K562 (cell line): ENCODE data around the gene XPR1. TPM values are rescaled to one million over a fixed set of nuclear protein-coding genes. Genes with fewer than 3 reads are reported as not detected.
A peak's percentile ranks its signal among the peaks of the same experiment; 100 is the strongest.

Experiments
- DNMT1 ChIP-seq: fragments of 450-650 bp; IDR thresholded peaks from 2 replicates; pipeline ENCODE4 v1.6.1; 2016; ENCODE audit warnings: antibody characterized with exemption, mild to moderate bottlenecking
- E2F3 ChIP-seq: fragments of 250-450 bp; sonication (Bioruptor Pico); IDR thresholded peaks from 2 replicates; pipeline ENCODE4 v1.4.0; 2020; ENCODE audit warnings: mild to moderate bottlenecking
- EP400 ChIP-seq: fragments of 450-650 bp; IDR thresholded peaks from 2 replicates; pipeline ENCODE4 v1.6.1; 2017; ENCODE audit warnings: antibody characterized with exemption, mild to moderate bottlenecking, moderate library complexity
- HDAC8 ChIP-seq: fragments of 450-650 bp; IDR thresholded peaks from 2 replicates; pipeline ENCODE4 v1.6.1; 2016; ENCODE audit warnings: mild to moderate bottlenecking, missing genetic modification characterization, moderate library complexity, missing compliant biosample characterization
- MTA1 ChIP-seq: fragments of 450-650 bp; IDR thresholded peaks from 2 replicates; pipeline ENCODE4 v1.6.1; 2017; ENCODE audit warnings: borderline replicate concordance
- MYNN ChIP-seq, 2 experiments: sonication (generic); formaldehyde crosslinking in 1 of 2; IDR thresholded peaks; 2 replicates each; pipeline versions ENCODE4 v1.5.0 to v1.6.1; 2016 to 2020; ENCODE audit warnings: antibody characterized with exemption in 1 of 2, missing genetic modification reagents in 1 of 2
- NCOA2 ChIP-seq, 2 experiments: fragments of 450-650 bp; IDR thresholded peaks; 2 replicates each; pipeline ENCODE4 v1.6.1; 2018; ENCODE audit warnings: mild to moderate bottlenecking in 2 of 2, moderate library complexity in 1 of 2; ENCODE audit not compliant: partially characterized antibody in 2 of 2
- NFYB ChIP-seq: IDR thresholded peaks from 2 replicates; pipeline ENCODE4 v1.6.1; 2011; ENCODE audit warnings: mild to moderate bottlenecking, moderate library complexity; ENCODE audit not compliant: insufficient read length; ENCODE audit errors: extremely low read depth
- PTTG1 ChIP-seq: fragments of 450-650 bp; IDR thresholded peaks from 2 replicates; pipeline ENCODE4 v1.6.1; 2016; ENCODE audit warnings: low read depth, mild to moderate bottlenecking, missing genetic modification characterization, missing compliant biosample characterization
- SMARCB1 ChIP-seq: IDR thresholded peaks from 2 replicates; pipeline ENCODE4 v1.6.1; 2011; ENCODE audit warnings: improper control_type of control experiment, low read depth; ENCODE audit not compliant: insufficient read length
- ZNF143 ChIP-seq: sonication (generic); formaldehyde crosslinking; IDR thresholded peaks from 2 replicates; pipeline ENCODE4 v1.9.0; 2022; ENCODE audit warnings: mild to moderate bottlenecking, missing genetic modification reagents
- ZNF184 ChIP-seq: sonication (generic); formaldehyde crosslinking; IDR thresholded peaks from 2 replicates; pipeline ENCODE4 v1.5.0; 2020; ENCODE audit warnings: missing genetic modification reagents
- ZNF444 ChIP-seq: fragments of 250-450 bp; sonication (Bioruptor Pico); IDR thresholded peaks from 2 replicates; pipeline ENCODE4 v1.4.0; 2020; ENCODE audit warnings: mild to moderate bottlenecking, moderate library complexity
- ZNF780A ChIP-seq: fragments of 250-450 bp; sonication (Bioruptor Pico); IDR thresholded peaks from 2 replicates; pipeline ENCODE4 v1.5.0; 2021; ENCODE audit warnings: mild to moderate bottlenecking
- polyA plus RNA-seq, 8 experiments: library from polyadenylated mRNA; depleted of rRNA in 4 of 8; stranded (reverse) in 5 of 8; unstranded in 3 of 8; fragments of >200 nt; fragmentation: Nextera tagmentation in 2 of 8; fragmentation: Illumina TruSeq in 1 of 8; extraction: Ambion mirVana in 2 of 8; extraction: Trizol in 1 of 8; gene quantifications; 2 replicates each; pipeline versions ENCODE4 v1.2.1 to v1.2.3, GENCODE V29; 2011 to 2014; ENCODE audit warnings: inconsistent platforms in 1 of 8, missing spikeins in 1 of 8
- total RNA-seq, 7 experiments: library from RNA; depleted of rRNA in 6 of 7; stranded (reverse); fragments of >200 nt in 6 of 7; fragmentation: Illumina TruSeq in 2 of 7; extraction: Trizol in 2 of 7; gene quantifications; 2 replicates each; pipeline versions ENCODE4 v1.2.1 to v1.2.3, GENCODE V29; 2011 to 2021; ENCODE audit warnings: low replicate concordance in 1 of 7
- TF ChIP-seq, protein P1 (sequence below): fragments of 450-650 bp; conservative IDR thresholded peaks from 2 replicates; pipeline ENCODE4 v1.6.1; 2016; ENCODE audit warnings: missing genetic modification characterization, low read depth, mild to moderate bottlenecking, control low read depth, missing compliant biosample characterization
- TF ChIP-seq, protein P2 (sequence below): sonication (generic); formaldehyde crosslinking; IDR thresholded peaks from 2 replicates; pipeline ENCODE4 v1.8.1; 2023; ENCODE audit warnings: mild to moderate bottlenecking, missing genetic modification reagents

The XPR1 gene
- total and polyA plus RNA-seq, 9 of the 15 experiments (the other 6 are each of a cell fraction or from before 2014, with no cell fraction given): 3.0 to 66.2 (median 38.6) TPM

DNA sequence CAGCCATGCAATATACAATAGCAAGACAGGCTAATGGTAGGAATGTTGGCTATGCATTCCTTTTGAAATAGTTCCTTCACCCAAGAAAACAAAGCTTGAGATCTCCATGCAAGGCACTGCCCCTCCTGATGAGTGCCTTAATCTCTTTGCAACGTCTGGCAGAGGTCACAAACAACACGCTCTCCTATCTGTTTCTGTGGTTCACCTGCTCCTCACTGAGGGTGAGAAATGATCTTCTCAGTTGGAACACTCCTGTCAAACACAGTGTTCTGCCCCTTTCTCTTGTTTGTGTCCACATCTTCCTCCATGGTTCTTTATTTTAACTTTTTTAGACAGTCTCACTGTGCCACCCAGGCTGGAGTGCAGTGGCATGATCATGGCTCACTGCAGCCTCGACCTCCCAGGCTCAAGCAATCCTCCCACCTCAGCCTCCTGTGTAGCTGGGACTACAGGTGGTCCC is 21.2 kb upstream of the XPR1 start (continued):
- TF ChIP-seq MTA1 (0 out of 2 replicates have a peak, but pooled peaks have one; percentile 13), NCOA2 (IDR thresholded peaks at IDR 0.05; ENCODE audit: partially characterized antibody in 2 of 2) (no peak), ZNF184 (no peak), MYNN (IDR thresholded peaks at IDR 0.05) (peak; percentile 79), MYNN (CRISPR knock-in tag; IDR thresholded peaks at IDR 0.05) (no peak), EP400 (no peak), HDAC8 (tag) (no peak), E2F3 (no peak), SMARCB1 (peak; percentile 68), PTTG1 (no peak), NFYB (no peak), DNMT1 (no peak), ZNF444 (CRISPR knock-in tag) (no peak), ZNF780A (CRISPR knock-in tag) (no peak), ZNF143 (CRISPR knock-in tag) (no peak)
- TF ChIP-seq, protein P1, sequence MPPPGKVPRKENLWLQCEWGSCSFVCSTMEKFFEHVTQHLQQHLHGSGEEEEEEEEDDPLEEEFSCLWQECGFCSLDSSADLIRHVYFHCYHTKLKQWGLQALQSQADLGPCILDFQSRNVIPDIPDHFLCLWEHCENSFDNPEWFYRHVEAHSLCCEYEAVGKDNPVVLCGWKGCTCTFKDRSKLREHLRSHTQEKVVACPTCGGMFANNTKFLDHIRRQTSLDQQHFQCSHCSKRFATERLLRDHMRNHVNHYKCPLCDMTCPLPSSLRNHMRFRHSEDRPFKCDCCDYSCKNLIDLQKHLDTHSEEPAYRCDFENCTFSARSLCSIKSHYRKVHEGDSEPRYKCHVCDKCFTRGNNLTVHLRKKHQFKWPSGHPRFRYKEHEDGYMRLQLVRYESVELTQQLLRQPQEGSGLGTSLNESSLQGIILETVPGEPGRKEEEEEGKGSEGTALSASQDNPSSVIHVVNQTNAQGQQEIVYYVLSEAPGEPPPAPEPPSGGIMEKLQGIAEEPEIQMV (tag): no peak
- TF ChIP-seq, protein P2, sequence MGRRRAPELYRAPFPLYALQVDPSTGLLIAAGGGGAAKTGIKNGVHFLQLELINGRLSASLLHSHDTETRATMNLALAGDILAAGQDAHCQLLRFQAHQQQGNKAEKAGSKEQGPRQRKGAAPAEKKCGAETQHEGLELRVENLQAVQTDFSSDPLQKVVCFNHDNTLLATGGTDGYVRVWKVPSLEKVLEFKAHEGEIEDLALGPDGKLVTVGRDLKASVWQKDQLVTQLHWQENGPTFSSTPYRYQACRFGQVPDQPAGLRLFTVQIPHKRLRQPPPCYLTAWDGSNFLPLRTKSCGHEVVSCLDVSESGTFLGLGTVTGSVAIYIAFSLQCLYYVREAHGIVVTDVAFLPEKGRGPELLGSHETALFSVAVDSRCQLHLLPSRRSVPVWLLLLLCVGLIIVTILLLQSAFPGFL: no peak
